ENCODE measurements around the gene OSBPL6. TPM values are rescaled to one million over a fixed set of nuclear protein-coding genes. Genes with fewer than 3 reads are reported as not detected.

Gene OSBPL6
- total RNA-seq, 1 experiment from 2014 or later, result 43.1 TPM

DNA sequence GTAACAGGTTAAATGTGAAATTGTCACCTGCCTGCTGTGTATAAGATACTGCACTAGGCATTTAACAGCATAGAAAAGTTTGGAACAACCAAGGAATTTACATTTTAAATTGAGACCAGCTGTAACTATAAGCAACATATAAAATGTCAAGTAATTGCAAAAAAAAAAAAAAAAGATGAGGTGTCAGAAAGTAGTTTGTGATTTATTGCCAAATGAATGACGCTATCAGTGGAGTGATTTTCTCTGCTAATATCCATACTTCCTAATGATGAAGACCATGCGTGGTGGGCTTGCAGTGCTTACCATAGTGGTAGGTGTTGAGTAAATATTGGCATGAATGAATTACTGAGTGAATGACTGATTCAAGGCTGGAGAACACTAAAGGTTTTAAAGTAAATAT lies 73.3 kb downstream of the OSBPL6 start:
- Mint-ChIP-seq H3K4me3 (ENCODE audit: unreplicated experiment) (no peak overlapping the region), H3K27me3 (ENCODE audit: insufficient read depth, unreplicated experiment) (no peaks in the 10 kb centered on the region), H3K9me3 (ENCODE audit: unreplicated experiment) (no peaks in the 10 kb centered on the region), H3K36me3 (ENCODE audit: insufficient read depth, unreplicated experiment) (no peaks in the 10 kb centered on the region), H3K4me1 (ENCODE audit: insufficient read depth, unreplicated experiment) (peaks cover 27% of the 10 kb centered on the region), H3K27ac (ENCODE audit: low read depth, unreplicated experiment) (peak overlapping the region; percentile 7)
- no TSS peak for BruUV-seq (replicated peaks)
- intact Hi-C loops (cut with micrococcal nuclease), result no loop called here
- ChIA-PET POLR2A (interaction anchor here (0.7 to 2.3 kb wide), 2 partner anchors 72 to 73 kb away, joined by 4 to 6 read pairs; no protein-coding TSS in a partner anchor), CTCF (interaction anchor here (0.9 to 1.4 kb wide), 4 partner anchors 15 to 72 kb away, joined by 3 to 6 read pairs (median 4); no protein-coding TSS in a partner anchor)
- TF ChIP-seq, protein P1, sequence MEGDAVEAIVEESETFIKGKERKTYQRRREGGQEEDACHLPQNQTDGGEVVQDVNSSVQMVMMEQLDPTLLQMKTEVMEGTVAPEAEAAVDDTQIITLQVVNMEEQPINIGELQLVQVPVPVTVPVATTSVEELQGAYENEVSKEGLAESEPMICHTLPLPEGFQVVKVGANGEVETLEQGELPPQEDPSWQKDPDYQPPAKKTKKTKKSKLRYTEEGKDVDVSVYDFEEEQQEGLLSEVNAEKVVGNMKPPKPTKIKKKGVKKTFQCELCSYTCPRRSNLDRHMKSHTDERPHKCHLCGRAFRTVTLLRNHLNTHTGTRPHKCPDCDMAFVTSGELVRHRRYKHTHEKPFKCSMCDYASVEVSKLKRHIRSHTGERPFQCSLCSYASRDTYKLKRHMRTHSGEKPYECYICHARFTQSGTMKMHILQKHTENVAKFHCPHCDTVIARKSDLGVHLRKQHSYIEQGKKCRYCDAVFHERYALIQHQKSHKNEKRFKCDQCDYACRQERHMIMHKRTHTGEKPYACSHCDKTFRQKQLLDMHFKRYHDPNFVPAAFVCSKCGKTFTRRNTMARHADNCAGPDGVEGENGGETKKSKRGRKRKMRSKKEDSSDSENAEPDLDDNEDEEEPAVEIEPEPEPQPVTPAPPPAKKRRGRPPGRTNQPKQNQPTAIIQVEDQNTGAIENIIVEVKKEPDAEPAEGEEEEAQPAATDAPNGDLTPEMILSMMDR (IDR thresholded peaks at IDR 0.05; ENCODE audit: unreplicated experiment), result no peak
- no peak for DNase-seq (ENCODE audit: unreplicated experiment)

- intact Hi-C loops (cut with micrococcal nuclease), result no loop called here
- Mint-ChIP-seq H3K9me3 (ENCODE audit: unreplicated experiment) (no peaks in the 10 kb centered on the region), H3K4me1 (ENCODE audit: insufficient read depth, unreplicated experiment) (peaks cover 32% of the 10 kb centered on the region), H3K4me3 (ENCODE audit: unreplicated experiment) (no peak overlapping the region), H3K27me3 (ENCODE audit: insufficient read depth, unreplicated experiment) (no peaks in the 10 kb centered on the region), H3K36me3 (ENCODE audit: insufficient read depth, unreplicated experiment) (no peaks in the 10 kb centered on the region), H3K27ac (ENCODE audit: low read depth, unreplicated experiment) (peak overlapping the region; percentile 18)
- BruUV-seq (replicated peaks), result no TSS peak
- TF ChIP-seq, protein P1 (IDR thresholded peaks at IDR 0.05; ENCODE audit: unreplicated experiment), result no peak
- ChIA-PET CTCF (interaction anchor here (0.5 to 1.1 kb wide), 3 partner anchors 30 to 150 kb away, joined by 3 to 4 read pairs (median 3); no protein-coding TSS in a partner anchor), POLR2A (interaction anchor here (1.2 to 4.6 kb wide), 4 partner anchors 9 to 73 kb away, joined by 6 to 51 read pairs (median 6); no protein-coding TSS in a partner anchor)
- peak; percentile 60 for DNase-seq (ENCODE audit: unreplicated experiment)
These were observed 74.1 kb downstream of the OSBPL6 start for GRCh38 chr2:178268435-178268834.

DNA sequence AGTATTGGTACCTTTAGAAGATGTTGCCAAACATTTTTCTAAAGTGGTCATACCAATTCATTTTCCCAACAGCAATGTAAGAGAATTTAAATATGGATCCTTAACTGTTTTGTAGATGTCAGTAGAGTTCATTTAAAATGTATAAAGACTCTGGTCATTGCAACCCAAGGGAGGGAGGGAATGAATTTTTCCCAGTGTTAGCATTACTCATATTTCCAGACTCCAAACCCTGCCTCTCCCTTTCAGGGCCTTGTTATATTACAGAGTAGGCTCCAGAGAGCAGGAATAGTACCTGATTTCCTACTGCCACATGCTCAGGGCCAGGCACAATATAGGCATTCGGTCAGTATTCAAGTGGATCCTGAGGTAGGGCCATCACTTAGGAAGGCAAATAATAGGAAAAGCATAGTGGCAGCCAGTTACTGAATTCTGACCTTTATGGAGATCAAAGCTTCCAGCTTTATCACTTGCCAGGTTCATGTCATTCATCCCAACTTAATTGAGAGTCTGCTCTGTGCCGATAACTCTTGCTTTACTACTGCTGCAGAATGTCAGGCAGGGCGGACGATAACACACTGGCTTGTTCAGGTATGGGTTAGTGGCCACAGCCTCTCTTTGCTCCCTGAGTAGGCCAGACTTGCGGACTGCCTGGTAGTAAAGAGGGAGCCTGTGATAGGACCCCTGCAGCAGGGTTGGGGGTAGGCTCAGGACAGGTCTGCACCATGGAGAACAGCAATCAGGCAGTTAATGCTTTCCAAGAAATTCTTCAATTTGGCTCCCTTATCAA lies 75.3 kb downstream of the OSBPL6 start:
- CTCF ChIA-PET, result interaction anchor here (0.7 to 1.8 kb wide), 3 partner anchors 10 to 180 kb away, joined by 3 to 4 read pairs (median 3); no protein-coding TSS in a partner anchor
- POLR2A ChIA-PET, result interaction anchor here (0.6 to 4.6 kb wide), 8 partner anchors 9 to 75 kb away, joined by 3 to 51 read pairs (median 6); partner anchors contain the start of gene OSBPL6
- no peaks in the 10 kb centered on the region for H3K9me3 Mint-ChIP-seq (ENCODE audit: unreplicated experiment)
- intact Hi-C loops (cut with micrococcal nuclease), result no loop called here
- no peaks in the 10 kb centered on the region for H3K36me3 Mint-ChIP-seq (ENCODE audit: insufficient read depth, unreplicated experiment)
- TF ChIP-seq, protein P1 (IDR thresholded peaks at IDR 0.05; ENCODE audit: unreplicated experiment), result no peak
- DNase-seq (ENCODE audit: unreplicated experiment), result no peak
- no peak overlapping the region for H3K4me3 Mint-ChIP-seq (ENCODE audit: unreplicated experiment)
- H3K27ac Mint-ChIP-seq (ENCODE audit: low read depth, unreplicated experiment), result peak overlapping the region; percentile 18
- no peaks in the 10 kb centered on the region for H3K27me3 Mint-ChIP-seq (ENCODE audit: insufficient read depth, unreplicated experiment)
- peaks cover 32% of the 10 kb centered on the region for H3K4me1 Mint-ChIP-seq (ENCODE audit: insufficient read depth, unreplicated experiment)
- BruUV-seq (replicated peaks), result no TSS peak

DNA sequence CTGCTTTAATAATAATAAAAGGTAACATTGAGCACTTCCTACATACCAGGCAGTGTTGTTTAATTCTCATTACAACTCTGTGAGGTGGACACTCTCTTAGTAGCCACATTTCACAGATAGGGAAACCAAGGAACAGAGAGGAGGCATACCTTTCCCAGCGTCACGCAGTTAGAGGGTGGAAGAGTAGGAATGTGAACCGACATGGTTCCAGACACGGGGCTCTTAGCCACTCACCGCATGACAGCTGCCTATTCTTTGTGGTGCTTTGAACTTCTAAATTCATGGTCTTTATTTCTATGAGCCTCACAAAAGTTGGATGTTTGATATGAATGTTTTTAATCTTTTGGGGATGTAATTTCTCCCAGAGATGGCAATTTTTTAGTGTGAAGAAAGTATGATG lies 76.0 kb downstream of the OSBPL6 start:
- DNase-seq (ENCODE audit: unreplicated experiment), result no peak
- Mint-ChIP-seq H3K4me3 (ENCODE audit: unreplicated experiment) (no peak overlapping the region), H3K27ac (ENCODE audit: low read depth, unreplicated experiment) (peak overlapping the region; percentile 77), H3K4me1 (ENCODE audit: insufficient read depth, unreplicated experiment) (peaks cover 37% of the 10 kb centered on the region), H3K36me3 (ENCODE audit: insufficient read depth, unreplicated experiment) (peaks cover 2% of the 10 kb centered on the region), H3K27me3 (ENCODE audit: insufficient read depth, unreplicated experiment) (no peaks in the 10 kb centered on the region), H3K9me3 (ENCODE audit: unreplicated experiment) (no peaks in the 10 kb centered on the region)
- intact Hi-C loops (cut with micrococcal nuclease), result no loop called here
- CTCF ChIA-PET, result interaction anchor here (1.0 to 1.8 kb wide), 2 partner anchors 36 to 159 kb away, joined by 3 to 4 read pairs; no protein-coding TSS in a partner anchor
- POLR2A ChIA-PET, result interaction anchor here (0.6 to 4.6 kb wide), 10 partner anchors 9 to 158 kb away, joined by 3 to 51 read pairs (median 4); partner anchors contain the start of genes OSBPL6 and RBM45
- no TSS peak for BruUV-seq (replicated peaks)
- TF ChIP-seq, protein P1 (IDR thresholded peaks at IDR 0.05; ENCODE audit: unreplicated experiment), result no peak

Data from MCF 10A (cell line).